Esophagus (tissue), 2 donors: ENCODE measurements around the gene TRPM3. TPM values are rescaled to one million over a fixed set of nuclear protein-coding genes. Genes with fewer than 3 reads are reported as not detected.

Source experiments
- H3K27ac ChIP-seq, 2 donors: one replicate each; pipeline ENCODE4 v1.5.1; 2013; ENCODE audit warnings: low read depth in 2 of 2, mild to moderate bottlenecking in 2 of 2, inconsistent platforms in 1 of 2, low read length in 1 of 2, moderate library complexity in 1 of 2
- H3K27me3 ChIP-seq, 2 donors: one replicate each; pipeline ENCODE4 v1.6.1; 2013; ENCODE audit warnings: low read length in 2 of 2, control low read depth in 1 of 2, mild to moderate bottlenecking in 1 of 2; ENCODE audit not compliant: insufficient read depth in 2 of 2, control insufficient read depth in 1 of 2
- H3K36me3 ChIP-seq, 2 donors: one replicate each; pipeline ENCODE4 v1.6.1; 2013; ENCODE audit warnings: low read length in 1 of 2; ENCODE audit not compliant: control insufficient read depth in 2 of 2, insufficient read depth in 2 of 2
- H3K4me1 ChIP-seq, 2 donors: one replicate each; pipeline ENCODE4 v1.6.1; 2013; ENCODE audit warnings: low read length in 1 of 2; ENCODE audit not compliant: control insufficient read depth in 2 of 2, insufficient read depth in 2 of 2
- H3K4me3 ChIP-seq, 2 donors: one replicate each; pipeline ENCODE4 v1.5.1; 2013; ENCODE audit warnings: low read length in 2 of 2, mild to moderate bottlenecking in 2 of 2, low read depth in 1 of 2, moderate library complexity in 1 of 2
- H3K9me3 ChIP-seq, 2 donors: one replicate each; pipeline ENCODE4 v1.6.1; 2013; ENCODE audit warnings: mild to moderate bottlenecking in 2 of 2, low read depth in 1 of 2, low read length in 1 of 2, moderate library complexity in 1 of 2; ENCODE audit not compliant: control insufficient read depth in 2 of 2, insufficient read depth in 1 of 2
- WGBS, 2 donors: extraction: QIAGEN DNeasy Blood & Tissue Kit; methylation state at CpG; one replicate each; pipeline ENCODE4 v1.1.7; 2013; 5-methylcytosine and 5-hydroxymethylcytosine counted together
- polyA plus RNA-seq, 2 donors: library from polyadenylated mRNA; stranded (reverse); fragments of 200-250 nt; gene quantifications; one replicate each; pipeline ENCODE4 v1.2.3, GENCODE V29; 2013
- donor health status: healthy with polysubstance abuse.
- donor health status: Bipolar disorder and iron deficiency.

The TRPM3 gene
- polyA plus RNA-seq, 2 donors, result under 0.01 to 0.02 TPM

GRCh38 chr9:70696694-70697335, 424.6 kb downstream of the TRPM3 start:
- Histone ChIP-seq H3K4me3 (no peak overlapping the region), H3K4me1 (no peaks in the 10 kb centered on the region), H3K27ac (no peak overlapping the region), H3K36me3 (no peaks in the 10 kb centered on the region), H3K9me3 (no peaks in the 10 kb centered on the region), H3K27me3 (no peaks in the 10 kb centered on the region)
- 46 to 52% methylated on average over 6 of the region's 6 CpGs for WGBS, 2 donors

- Histone ChIP-seq H3K27ac (no peak overlapping the region), H3K4me3 (no peak overlapping the region), H3K36me3 (no peaks in the 10 kb centered on the region), H3K4me1 (no peaks in the 10 kb centered on the region), H3K27me3 (no peaks in the 10 kb centered on the region), H3K9me3 (no peaks in the 10 kb centered on the region)
- WGBS, 2 donors, result 82 to 92% methylated on average over 5 of the region's 5 CpGs
Observed at GRCh38 chr9:70694758-70695157, 426.7 kb downstream of the TRPM3 start.

GRCh38 chr9:70693186-70693585, 428.2 kb downstream of the TRPM3 start:
- H3K9me3 ChIP-seq, result no peaks in the 10 kb centered on the region
- no peaks in the 10 kb centered on the region for H3K27me3 ChIP-seq
- WGBS, 2 donors, result 78 to 84% methylated on average over 1 of the region's 1 CpG
- no peak overlapping the region for H3K4me3 ChIP-seq
- H3K36me3 ChIP-seq, result no peaks in the 10 kb centered on the region
- no peak overlapping the region for H3K27ac ChIP-seq
- no peaks in the 10 kb centered on the region for H3K4me1 ChIP-seq

GRCh38 chr9:70692431-70692830, 429.0 kb downstream of the TRPM3 start:
- no peaks in the 10 kb centered on the region for H3K9me3 ChIP-seq
- no peaks in the 10 kb centered on the region for H3K4me1 ChIP-seq
- no peak overlapping the region for H3K4me3 ChIP-seq
- WGBS, 2 donors, result 91 to 93% methylated on average over 4 of the region's 4 CpGs
- H3K27ac ChIP-seq, result no peak overlapping the region
- H3K36me3 ChIP-seq, result no peaks in the 10 kb centered on the region
- H3K27me3 ChIP-seq, result no peaks in the 10 kb centered on the region

GRCh38 chr9:70688704-70689103, 432.7 kb downstream of the TRPM3 start:
- Histone ChIP-seq H3K4me3 (no peak overlapping the region), H3K4me1 (no peaks in the 10 kb centered on the region), H3K27ac (no peak overlapping the region), H3K36me3 (no peaks in the 10 kb centered on the region), H3K27me3 (no peaks in the 10 kb centered on the region), H3K9me3 (no peaks in the 10 kb centered on the region)

- WGBS, 2 donors, result 71% methylated on average over 2 of the region's 2 CpGs
- Histone ChIP-seq H3K4me1 (no peaks in the 10 kb centered on the region), H3K36me3 (no peaks in the 10 kb centered on the region), H3K27me3 (no peaks in the 10 kb centered on the region), H3K9me3 (no peaks in the 10 kb centered on the region), H3K4me3 (no peak overlapping the region), H3K27ac (no peak overlapping the region)
Observed at GRCh38 chr9:70683841-70684240, 437.6 kb downstream of the TRPM3 start.

- Histone ChIP-seq H3K4me3 (no peak overlapping the region), H3K36me3 (no peaks in the 10 kb centered on the region), H3K9me3 (no peaks in the 10 kb centered on the region), H3K4me1 (no peaks in the 10 kb centered on the region), H3K27ac (no peak overlapping the region), H3K27me3 (no peaks in the 10 kb centered on the region)
Observed at GRCh38 chr9:70682298-70682697, 439.1 kb downstream of the TRPM3 start.

GRCh38 chr9:70679845-70680244, 441.6 kb downstream of the TRPM3 start:
- H3K4me1 ChIP-seq, result no peaks in the 10 kb centered on the region
- H3K27ac ChIP-seq, result no peak overlapping the region
- H3K27me3 ChIP-seq, result no peaks in the 10 kb centered on the region
- no peaks in the 10 kb centered on the region for H3K9me3 ChIP-seq
- no peak overlapping the region for H3K4me3 ChIP-seq
- WGBS, 2 donors, result 83 to 85% methylated on average over 4 of the region's 4 CpGs
- H3K36me3 ChIP-seq, result no peaks in the 10 kb centered on the region

GRCh38 chr9:70678153-70678552, 443.3 kb downstream of the TRPM3 start:
- no peaks in the 10 kb centered on the region for H3K27me3 ChIP-seq
- no peaks in the 10 kb centered on the region for H3K36me3 ChIP-seq
- no peaks in the 10 kb centered on the region for H3K4me1 ChIP-seq
- no peaks in the 10 kb centered on the region for H3K9me3 ChIP-seq
- WGBS, 2 donors, result 85% methylated on average over 4 of the region's 4 CpGs
- no peak overlapping the region for H3K27ac ChIP-seq
- no peak overlapping the region for H3K4me3 ChIP-seq

GRCh38 chr9:70677055-70677735, 444.2 kb downstream of the TRPM3 start:
- Histone ChIP-seq H3K27ac (no peak overlapping the region), H3K27me3 (no peaks in the 10 kb centered on the region), H3K4me3 (no peak overlapping the region), H3K36me3 (no peaks in the 10 kb centered on the region), H3K4me1 (no peaks in the 10 kb centered on the region), H3K9me3 (no peaks in the 10 kb centered on the region)
- 84 to 85% methylated on average over 5 of the region's 5 CpGs for WGBS, 2 donors
